HTR-8/SVneo (cell line): ENCODE results near the gene GABARAP.

Source experiments
- DNase-seq: peaks from one replicate; pipeline ENCODE4 v3.0.0; 2011; ENCODE audit warnings: low spot score, mixed read lengths; ENCODE audit not compliant: insufficient read length
- FAIRE-seq: peaks from 2 replicates; lab custom pipeline; 2011; peaks lifted over from hg19 to GRCh38; lab: Jason Lieb, UNC

Gene GABARAP

DNA sequence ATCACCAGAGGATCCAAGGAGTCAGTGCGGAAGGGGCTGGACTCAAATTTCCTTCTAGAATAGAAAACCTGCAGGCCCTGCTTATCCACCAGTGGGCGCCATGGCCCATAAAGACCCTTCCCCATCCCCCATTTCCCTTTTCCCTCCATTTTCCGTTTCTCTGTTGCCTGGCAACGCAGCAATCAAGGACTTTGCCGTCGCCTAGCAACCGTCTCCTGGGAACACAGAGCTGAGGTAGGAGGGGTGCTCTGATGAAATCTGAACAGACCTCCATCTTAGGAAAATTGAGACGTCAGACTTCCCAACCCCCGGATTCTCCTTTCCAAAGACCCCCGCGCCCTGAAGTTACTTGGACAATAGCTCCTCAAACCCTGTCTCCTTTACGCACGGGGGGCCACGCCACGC is 28.4 kb downstream of the GABARAP start:
- DNase-seq (no peak), FAIRE-seq (no peak)

DNA sequence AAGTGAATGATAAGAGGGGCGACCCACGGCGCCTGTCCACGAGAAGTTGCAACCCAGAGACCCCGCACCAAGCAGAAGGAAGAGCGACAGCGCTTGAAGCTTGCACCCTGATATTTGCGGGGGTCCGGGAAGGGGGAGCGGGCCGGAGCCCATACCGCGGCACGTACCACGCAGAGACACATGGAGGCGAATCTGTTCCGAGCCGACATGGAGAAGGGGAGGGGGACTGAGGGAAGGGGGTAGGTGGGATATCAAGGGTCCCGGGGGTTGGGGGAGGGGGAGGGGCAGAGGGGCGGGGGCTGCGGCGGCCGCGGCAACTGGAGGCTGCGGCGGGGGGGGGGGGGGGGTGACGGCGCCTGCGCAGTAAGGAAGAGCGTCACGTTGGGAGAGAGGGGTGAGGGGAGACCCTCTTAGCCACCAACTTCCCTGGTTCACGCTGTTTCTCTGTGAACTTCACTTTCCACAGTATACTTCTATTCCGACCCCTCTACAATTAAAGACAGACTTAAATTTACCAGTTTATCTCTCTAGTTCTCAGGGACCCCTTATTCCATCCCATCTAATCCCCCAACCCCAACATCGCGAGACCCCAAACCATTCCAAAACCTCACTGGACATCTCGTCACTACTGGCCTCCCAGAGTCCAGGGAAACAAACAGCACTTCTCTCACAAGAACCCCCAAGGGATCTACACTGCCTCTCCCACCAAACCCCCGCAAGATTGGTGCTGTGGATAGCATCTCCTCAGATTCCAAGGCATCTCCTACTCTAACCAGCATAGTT is 30.6 kb downstream of the GABARAP start:
- FAIRE-seq, result no peak
- no peak for DNase-seq

DNA sequence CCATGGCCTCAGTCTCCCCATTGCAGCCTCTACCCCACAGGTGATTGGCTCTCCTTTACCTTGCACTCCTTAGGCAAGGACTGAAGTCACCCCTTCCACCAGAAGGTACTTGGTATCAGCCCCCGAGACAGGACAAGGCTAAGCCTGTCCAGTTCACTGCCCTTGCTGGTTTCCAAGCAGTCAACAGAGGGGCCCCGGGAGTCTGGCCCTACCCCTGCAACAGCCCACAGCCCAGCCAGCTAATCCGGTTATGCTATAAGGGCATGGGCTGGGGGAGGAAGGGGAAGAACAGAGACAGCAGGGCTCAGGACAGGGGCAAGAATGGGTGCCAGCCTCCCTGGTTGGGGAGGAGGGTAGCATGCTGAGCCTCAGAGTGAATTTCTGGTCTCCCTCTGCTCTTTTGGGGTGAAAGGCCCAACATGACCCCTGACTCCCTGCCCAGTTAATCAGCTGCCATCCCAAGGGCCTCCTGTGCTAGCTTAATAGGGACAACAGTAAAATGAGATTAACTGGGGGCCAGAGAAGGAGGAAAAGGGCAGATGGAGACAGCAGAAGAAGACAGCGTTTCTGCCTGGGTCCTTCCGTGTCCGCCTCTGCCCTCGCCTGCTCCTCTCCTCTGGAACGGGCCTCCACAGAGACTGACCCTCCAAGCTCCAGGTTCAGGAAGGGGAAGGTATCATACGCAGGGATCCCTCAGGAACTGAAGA is 33.3 kb downstream of the GABARAP start:
- DNase-seq (no peak), FAIRE-seq (no peak)

DNA sequence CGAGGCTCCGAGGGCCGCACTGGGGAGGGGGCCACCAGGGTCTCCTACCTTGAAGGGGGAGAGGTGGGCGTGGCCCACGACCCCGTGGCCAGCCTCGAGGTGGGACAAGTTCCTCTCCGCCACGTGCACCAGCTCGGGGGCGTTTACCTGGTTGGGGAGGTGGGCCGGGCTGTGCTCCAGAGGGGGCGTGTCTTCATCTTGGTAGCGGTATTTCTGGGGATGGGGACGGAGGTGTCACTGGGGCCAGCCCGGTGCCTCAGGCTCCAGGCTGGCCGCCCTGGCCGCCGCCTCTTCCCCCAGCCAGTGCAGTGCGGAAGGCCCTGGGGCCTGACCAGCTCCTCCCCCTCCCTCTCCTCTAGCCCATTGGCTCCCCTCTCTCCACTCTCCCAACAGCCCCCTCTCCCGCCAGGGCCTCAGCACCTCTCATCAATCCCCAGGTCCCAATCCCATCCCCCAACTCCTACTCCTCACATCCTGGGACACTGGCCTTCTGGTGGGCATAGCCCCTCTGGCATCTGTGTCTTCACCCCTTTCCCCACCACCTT is 34.1 kb downstream of the GABARAP start:
- FAIRE-seq (no peak), DNase-seq (no peak)

DNA sequence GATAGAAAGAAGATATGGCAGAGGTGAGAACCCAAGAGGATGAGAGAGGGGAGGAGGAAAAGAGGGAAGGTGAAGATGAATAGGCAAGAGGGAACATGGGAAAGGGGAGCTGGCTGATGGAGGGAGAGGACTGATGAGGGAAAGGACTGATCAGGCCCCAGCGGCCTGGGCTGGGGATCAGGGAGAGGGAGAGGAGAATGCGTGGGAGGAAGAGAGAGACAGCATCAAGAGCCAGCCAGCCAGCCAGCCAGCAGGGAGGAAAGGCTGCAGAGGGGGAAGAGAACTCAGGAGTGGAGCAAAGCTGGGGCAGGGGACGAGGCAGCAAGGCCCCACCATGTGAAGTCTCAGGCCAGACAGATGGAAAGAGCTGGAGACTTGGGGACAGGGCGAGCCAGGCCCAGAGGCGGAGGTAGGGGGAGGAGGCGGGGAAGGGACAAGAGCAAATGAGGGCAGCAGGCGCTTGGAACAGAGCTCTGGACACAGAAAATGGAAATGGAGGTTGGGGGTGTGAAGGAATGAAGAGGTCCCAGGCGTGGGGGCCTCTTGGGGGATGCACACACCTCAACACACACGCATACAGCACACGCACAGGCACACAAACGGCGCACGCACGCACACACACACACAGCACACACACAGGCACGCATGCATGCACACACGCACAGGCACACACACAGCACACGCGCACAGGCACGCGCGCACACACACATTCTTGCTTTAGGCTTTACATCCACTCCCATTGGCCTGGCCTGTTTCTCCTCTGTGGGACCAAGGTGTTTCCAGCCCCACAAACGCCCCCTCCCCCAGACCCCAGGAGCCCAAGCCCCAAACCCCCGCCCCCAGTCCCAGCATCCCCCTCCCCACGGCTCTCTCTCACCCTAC is 34.9 kb downstream of the GABARAP start:
- peak; percentile 63 for FAIRE-seq
- no peak for DNase-seq

DNA sequence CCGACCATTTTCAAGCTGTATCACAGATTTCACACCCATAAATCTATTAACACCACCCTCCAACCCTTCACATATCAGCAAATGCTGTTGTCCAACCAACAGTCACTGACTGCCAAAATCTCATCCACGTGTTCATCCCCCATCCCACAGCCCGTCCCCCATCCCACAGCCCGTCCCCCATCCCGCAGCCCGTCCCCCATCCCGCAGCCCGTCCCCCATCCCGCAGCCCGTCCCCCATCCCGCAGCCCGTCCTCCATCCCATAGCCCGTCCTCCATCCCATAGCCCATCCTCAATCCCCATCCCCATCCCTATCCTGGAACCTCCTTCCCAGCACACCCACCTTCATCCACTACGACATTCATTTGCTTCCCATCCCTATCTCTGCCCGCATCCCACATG is 36.7 kb downstream of the GABARAP start:
- DNase-seq (no peak), FAIRE-seq (no peak)

DNA sequence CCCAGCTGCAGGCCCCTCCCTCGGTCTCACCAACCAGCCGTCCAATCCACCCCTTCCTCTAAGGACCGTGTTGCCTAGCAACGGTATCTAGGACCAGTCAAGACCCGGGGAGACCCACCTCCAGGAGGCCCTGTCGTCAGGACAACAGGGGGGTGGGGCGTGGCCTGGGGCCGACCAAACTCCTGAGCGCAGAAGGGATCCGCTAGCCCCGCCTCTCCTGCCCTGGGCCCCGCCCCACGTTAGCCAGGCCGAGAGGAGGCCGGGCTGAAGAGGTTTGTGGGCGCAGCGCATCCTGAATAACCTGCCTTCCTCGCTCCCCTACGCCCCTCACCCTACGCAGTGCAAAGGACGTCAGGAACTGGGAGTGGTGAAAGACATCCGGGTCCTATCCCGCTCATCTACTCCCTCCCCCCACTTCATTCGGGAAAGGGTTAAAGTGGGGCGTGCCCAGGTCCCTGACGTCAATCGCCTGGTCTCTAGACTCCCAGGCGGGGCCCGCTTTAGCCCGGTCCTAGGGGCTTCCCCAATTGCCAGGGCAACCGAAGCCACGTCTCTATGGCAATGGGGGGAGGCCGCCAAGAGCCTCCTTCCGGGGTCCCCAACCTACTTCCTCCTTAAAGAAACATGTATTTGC is 37.3 kb downstream of the GABARAP start:
- no peak for FAIRE-seq

DNA sequence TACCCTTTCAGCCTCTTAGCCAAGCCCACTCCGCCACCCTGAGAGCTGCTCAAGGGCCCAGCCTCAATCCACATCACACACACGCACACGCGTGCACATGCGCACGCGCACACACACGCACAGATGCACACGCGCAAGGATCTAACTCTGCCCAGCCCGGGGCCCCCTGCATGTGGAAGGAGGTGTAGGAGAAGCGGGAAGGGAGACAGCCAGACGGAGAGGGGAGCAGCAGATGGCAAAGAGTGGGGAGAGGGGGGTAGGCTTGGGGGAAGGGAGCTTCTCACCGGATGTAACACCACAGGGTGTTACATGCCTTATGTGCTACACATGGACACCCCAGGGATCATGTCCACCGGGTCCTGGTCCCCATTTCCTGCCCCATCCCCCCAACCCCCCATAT is 37.9 kb downstream of the GABARAP start:
- no peak for FAIRE-seq
- no peak for DNase-seq

More for the DNA sequence above, 37.3 kb downstream of the GABARAP start:
- no peak for DNase-seq

DNA sequence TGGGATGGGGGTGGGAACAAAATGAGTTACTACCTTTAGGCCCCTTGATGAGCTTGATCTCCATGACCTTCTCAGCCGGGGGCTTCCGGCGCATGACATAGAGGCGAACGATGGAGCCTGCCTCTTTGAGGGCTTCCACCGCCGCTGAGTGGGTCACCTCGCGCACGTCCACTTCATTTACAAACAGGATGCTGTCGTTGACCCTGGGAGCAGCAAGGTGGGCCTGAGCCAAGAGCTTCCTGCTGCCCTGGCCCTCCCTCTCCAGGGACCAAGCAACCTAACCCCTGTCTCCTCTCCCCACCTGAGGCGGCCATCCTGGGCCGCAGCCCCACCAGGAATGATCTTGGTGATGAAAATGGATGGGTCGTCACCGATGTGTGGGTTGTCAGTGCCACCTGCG is 38.9 kb downstream of the GABARAP start:
- no peak for DNase-seq
- FAIRE-seq, result no peak

DNA sequence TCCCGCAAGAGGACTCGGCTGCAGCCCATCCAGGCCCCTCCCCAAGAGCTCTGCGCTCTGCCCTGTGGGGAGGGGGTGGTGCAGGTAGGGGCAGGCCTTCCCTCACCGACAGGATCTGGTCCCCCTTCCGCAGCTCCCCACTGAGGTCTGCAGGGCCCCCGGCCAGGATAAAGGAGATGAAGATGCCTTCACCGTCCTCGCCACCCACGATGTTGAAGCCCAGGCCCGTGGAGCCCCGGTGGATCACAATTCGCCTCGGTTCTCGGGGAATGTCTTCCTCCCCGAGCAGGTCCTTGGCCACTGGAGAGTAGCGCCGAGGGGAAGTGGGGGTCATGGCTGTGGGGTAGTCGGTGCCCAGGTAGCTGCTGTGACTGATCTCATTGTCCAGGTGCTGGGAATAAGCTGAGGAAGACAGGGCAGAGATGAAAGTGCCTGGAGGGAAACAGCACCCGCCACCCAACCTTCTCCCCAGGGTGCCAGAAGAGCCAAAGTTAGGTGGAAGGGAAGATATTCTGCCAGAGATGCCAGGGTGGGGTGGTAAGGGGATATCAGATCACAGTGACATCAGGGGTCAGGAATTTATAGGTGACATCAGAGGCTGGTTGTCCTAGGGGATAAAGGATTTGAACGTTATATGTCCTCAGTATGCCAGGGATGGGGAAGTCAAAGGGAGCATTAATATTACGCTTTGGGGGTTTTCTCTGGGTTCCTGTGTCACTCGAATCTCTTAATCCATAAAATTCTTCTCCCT is 45.4 kb downstream of the GABARAP start:
- FAIRE-seq (no peak), DNase-seq (no peak)

DNA sequence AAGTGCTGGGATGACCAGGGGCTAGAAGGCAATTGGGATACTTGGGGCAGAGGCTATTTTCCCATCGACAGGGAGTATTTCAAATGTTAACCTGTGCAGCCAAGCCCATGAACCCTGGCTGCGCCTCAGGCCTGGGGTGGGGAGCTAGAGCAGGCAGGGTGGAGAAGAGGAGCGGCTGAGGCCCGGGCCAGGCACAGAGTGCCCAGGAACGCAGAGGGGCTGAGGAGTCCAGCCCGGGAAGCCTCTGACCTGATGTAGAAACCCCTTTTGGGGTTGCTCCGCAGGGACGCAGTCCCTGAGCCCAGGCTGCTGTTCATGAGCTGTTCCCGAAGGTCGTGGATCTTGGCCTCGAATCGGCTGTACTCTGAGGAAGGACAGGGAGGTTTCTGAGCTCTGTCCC is 46.3 kb downstream of the GABARAP start:
- DNase-seq (no peak), FAIRE-seq (no peak)

DNA sequence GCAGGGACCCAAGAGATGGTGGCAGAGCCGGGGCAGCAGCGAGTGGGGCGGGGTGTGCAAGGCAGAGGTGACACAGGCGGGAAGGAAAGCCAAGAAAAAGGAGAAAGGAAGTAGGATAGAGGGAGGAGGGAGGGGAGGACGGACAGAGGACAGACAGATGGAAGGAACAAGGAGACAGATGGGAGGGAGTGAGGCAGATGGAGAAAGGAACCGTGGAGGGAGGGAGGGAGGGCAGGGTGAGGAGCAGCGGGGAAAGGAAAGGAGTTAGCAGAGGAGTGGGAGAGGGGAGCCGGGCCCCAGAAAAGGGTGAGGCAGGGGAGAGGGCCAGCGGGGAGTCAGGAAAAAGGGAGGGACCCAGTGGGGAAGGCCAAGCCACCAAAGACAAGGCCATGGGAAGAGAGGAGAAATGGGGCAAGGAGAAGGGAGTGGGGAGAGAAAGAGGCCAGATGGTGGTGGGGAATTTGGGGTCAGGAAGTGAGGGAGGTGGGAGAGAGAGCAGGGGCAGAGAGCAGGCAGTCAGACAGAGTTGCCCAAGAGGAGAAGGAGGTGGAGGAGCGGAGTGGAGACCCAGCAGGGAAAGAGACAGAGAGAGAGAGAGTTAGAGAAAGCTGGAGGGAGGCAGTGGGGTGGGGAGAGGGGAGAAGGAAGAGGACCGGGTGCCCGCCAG is 49.8 kb downstream of the GABARAP start:
- DNase-seq (no peak), FAIRE-seq (no peak)

DNA sequence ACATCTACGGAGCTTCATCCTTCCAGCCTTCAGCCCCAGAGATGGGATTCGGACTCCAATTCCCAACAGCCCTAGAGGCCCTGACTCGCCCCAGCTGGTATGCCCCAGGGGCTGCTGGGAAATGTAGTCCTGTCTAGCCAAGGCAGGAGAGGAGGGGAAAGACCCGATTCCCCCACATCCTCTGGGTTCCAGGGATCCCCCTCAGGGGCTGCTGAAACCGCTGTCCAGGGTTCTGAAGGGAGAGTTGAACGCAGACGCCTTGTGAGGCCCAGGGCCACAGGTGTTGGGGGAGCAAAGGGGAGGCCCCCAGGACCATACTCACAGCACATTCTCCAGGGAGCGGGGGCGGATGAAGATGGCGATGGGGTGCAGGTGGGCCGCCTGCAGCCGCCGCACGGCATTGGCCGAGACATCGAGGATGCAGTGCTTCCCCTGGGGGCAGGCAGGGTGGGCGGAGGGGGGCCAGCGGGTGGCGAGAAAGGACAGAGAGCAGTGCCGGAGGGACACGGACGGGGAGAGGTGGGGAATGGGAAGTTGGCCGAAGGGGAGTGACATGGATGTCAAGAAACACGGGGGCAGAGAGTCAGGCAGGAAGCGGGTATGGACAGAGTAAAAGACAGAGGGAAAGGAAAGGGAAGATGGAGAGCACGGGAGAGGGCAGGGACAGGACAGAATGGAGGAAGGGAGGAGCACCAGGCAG is 50.5 kb downstream of the GABARAP start:
- FAIRE-seq (no peak), DNase-seq (peak; percentile 81)

DNA sequence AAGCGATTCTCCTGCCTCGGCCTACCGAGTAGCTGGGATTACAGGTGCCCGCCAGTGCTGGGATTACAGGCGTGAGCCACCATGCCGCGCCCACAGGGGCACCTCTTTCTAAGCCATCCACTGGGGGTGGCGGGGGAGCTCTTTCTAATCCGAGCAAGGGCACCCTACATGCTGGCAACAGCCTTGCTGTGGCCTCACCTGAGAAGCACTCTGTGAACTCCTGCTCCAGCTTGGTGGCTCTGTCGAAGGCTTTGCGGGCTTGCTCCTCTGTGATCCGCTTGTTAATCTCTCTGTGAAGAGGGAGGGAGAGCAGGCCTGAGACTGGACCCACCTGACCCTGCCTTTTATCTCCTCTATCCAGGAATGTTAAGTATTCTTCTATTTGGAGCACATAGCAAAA is 51.2 kb downstream of the GABARAP start:
- no peak for DNase-seq
- no peak for FAIRE-seq

DNA sequence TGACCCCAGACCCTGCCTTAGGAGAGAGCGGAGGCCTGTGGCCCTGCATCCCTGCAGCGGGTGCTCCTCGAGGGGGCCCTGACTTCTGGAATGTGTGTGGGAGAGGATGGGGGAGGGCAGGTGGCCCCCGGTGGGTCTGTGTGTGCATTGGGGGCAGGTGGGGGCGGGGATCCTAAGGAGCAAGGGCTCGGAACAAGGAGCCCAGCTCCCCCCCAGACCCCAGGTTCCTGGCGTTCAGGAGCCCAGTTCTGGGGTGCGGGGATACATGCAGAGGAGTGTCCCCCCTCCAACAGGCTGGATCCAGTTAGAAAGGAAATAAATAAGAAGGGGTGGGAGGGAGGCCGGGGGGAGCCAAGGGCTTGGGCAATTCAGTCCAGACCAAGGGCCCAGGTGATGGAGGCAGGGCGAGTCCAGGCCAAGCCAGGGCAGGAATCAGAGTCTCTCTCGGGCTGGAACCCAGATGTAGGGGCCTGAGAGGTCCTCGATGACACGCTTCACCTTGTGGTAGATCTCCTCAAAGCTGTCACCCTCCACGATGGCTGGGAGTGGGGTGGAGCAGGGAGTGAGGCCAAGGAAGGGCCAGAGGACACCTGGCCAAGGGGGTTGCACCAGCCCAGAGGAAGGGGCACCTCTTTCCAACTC is 51.9 kb downstream of the GABARAP start:
- no peak for DNase-seq
- no peak for FAIRE-seq
